Stimulated activated naive CD8-positive, alpha-beta T cell treated with anti-CD3 and anti-CD28 coated beads, Interleukin-15, amount 100 ng/mL, for 72 hours (primary cell): ENCODE measurements around the gene MATN3.
A peak's percentile ranks its signal among the peaks of the same experiment; 100 is the strongest.

Source experiments
- ATAC-seq: fragments of 150-1000 bp; cut with Tn5 transposase; 2 replicates; pipeline ENCODE4 v1.10.0; 2021; ENCODE audit warnings: mild to moderate bottlenecking, moderate library complexity
- DNase-seq, 2 donors: peaks; one replicate each; pipeline ENCODE4 v3.0.0; 2021 to 2022
- H3K27ac Mint-ChIP-seq, 2 donors: one replicate each; pipeline ENCODE4 v1.8.0; 2022; ENCODE audit warnings: mild to moderate bottlenecking in 2 of 2, mixed read lengths in 2 of 2, moderate library complexity in 2 of 2
- H3K27me3 Mint-ChIP-seq: one replicate; pipeline ENCODE4 v1.8.0; 2022; ENCODE audit warnings: mixed read lengths
- H3K4me1 Mint-ChIP-seq: one replicate; pipeline ENCODE4 v1.8.0; 2022; ENCODE audit warnings: mild to moderate bottlenecking, mixed read lengths
- H3K4me3 Mint-ChIP-seq, 2 donors: one replicate each; pipeline ENCODE4 v1.8.0; 2022; ENCODE audit warnings: mild to moderate bottlenecking in 2 of 2, mixed read lengths in 2 of 2, moderate library complexity in 1 of 2
- H3K9me3 Mint-ChIP-seq, 2 donors: one replicate each; pipeline ENCODE4 v1.8.0; 2022; ENCODE audit warnings: mixed read lengths in 2 of 2

The MATN3 gene

GRCh38 chr2:19990416-19990728, 22.1 kb downstream of the MATN3 start:
- H3K9me3 Mint-ChIP-seq = peaks cover 0 to 7% of the 10 kb centered on the region in 2 donors
- peak overlapping the region; percentile 69 to 98 for H3K27ac Mint-ChIP-seq
- no peak for ATAC-seq
- H3K4me1 Mint-ChIP-seq = peaks cover 24% of the 10 kb centered on the region
- no peak for DNase-seq
- H3K27me3 Mint-ChIP-seq = peaks cover 20% of the 10 kb centered on the region
- peak overlapping the region; percentile 92 to 97 for H3K4me3 Mint-ChIP-seq

GRCh38 chr2:19989667-19990415, 22.6 kb downstream of the MATN3 start, which contains the start of gene WDR35:
WDR35 (minus strand) TSS chr2:19990105; CDS start chr2:19990015, 90 bp downstream.
- H3K27me3 Mint-ChIP-seq = peaks cover 20% of the 10 kb centered on the region
- peak within 1 kb of the TSS; percentile 92 to 97 for H3K4me3 Mint-ChIP-seq
- ATAC-seq (peak; percentile 97), DNase-seq (peak; percentile 92 to 94)
- H3K27ac Mint-ChIP-seq = peak within 1 kb of the TSS; percentile 95 to 98
- peaks cover 24% of the 10 kb centered on the region for H3K4me1 Mint-ChIP-seq
- peaks cover 0 to 7% of the 10 kb centered on the region in 2 donors for H3K9me3 Mint-ChIP-seq

GRCh38 chr2:19989342-19989666, 23.2 kb downstream of the MATN3 start:
- peak overlapping the region; percentile 95 to 98 for H3K27ac Mint-ChIP-seq
- DNase-seq = no peak
- H3K9me3 Mint-ChIP-seq = peaks cover 0 to 7% of the 10 kb centered on the region in 2 donors
- H3K27me3 Mint-ChIP-seq = peaks cover 20% of the 10 kb centered on the region
- H3K4me3 Mint-ChIP-seq = peak overlapping the region; percentile 92 to 97
- no peak for ATAC-seq
- peaks cover 24% of the 10 kb centered on the region for H3K4me1 Mint-ChIP-seq

- H3K27me3 Mint-ChIP-seq = peaks cover 19% of the 10 kb centered on the region
- H3K4me1 Mint-ChIP-seq = peaks cover 24% of the 10 kb centered on the region
- H3K9me3 Mint-ChIP-seq = peaks cover 0 to 7% of the 10 kb centered on the region in 2 donors
- peak overlapping the region; percentile 92 to 97 for H3K4me3 Mint-ChIP-seq
- DNase-seq (no peak), ATAC-seq (no peak)
- no peak overlapping the region for H3K27ac Mint-ChIP-seq
These were observed 23.9 kb downstream of the MATN3 start for GRCh38 chr2:19988600-19988999.

GRCh38 chr2:19987936-19988335, 24.5 kb downstream of the MATN3 start:
- Mint-ChIP-seq H3K4me3 (no peak overlapping the region), H3K4me1 (peaks cover 27% of the 10 kb centered on the region), H3K27ac (no peak overlapping the region), H3K9me3 (peaks cover 0 to 7% of the 10 kb centered on the region in 2 donors), H3K27me3 (peaks cover 12% of the 10 kb centered on the region)
- no peak for ATAC-seq
- DNase-seq = no peak

GRCh38 chr2:19982268-19982667, 30.2 kb downstream of the MATN3 start:
- ATAC-seq (no peak), DNase-seq (no peak)
- H3K4me3 Mint-ChIP-seq = no peak overlapping the region
- H3K27me3 Mint-ChIP-seq = no peaks in the 10 kb centered on the region
- peaks cover 6% of the 10 kb centered on the region for H3K4me1 Mint-ChIP-seq
- H3K9me3 Mint-ChIP-seq = no peaks in the 10 kb centered on the region
- no peak overlapping the region for H3K27ac Mint-ChIP-seq

- no peaks in the 10 kb centered on the region for H3K27me3 Mint-ChIP-seq
- no peak for DNase-seq
- H3K27ac Mint-ChIP-seq = no peak overlapping the region
- no peak for ATAC-seq
- H3K4me3 Mint-ChIP-seq = no peak overlapping the region
- H3K4me1 Mint-ChIP-seq = peaks cover 6% of the 10 kb centered on the region
- no peaks in the 10 kb centered on the region for H3K9me3 Mint-ChIP-seq
These were observed 32.5 kb downstream of the MATN3 start for GRCh38 chr2:19979932-19980331.

- no peak for DNase-seq
- Mint-ChIP-seq H3K27ac (no peak overlapping the region), H3K4me1 (peaks cover 10% of the 10 kb centered on the region), H3K9me3 (no peaks in the 10 kb centered on the region), H3K4me3 (no peak overlapping the region), H3K27me3 (no peaks in the 10 kb centered on the region)
- ATAC-seq = no peak
These were observed 39.0 kb downstream of the MATN3 start for GRCh38 chr2:19973466-19973865.

GRCh38 chr2:19971691-19972090, 40.8 kb downstream of the MATN3 start:
- peak; percentile 85 for ATAC-seq
- Mint-ChIP-seq H3K4me1 (peaks cover 10% of the 10 kb centered on the region), H3K27ac (peak overlapping the region in 1 of 2 donors; percentile 58), H3K9me3 (no peaks in the 10 kb centered on the region), H3K27me3 (no peaks in the 10 kb centered on the region), H3K4me3 (no peak overlapping the region)
- no peak for DNase-seq

- ATAC-seq = no peak
- H3K27ac Mint-ChIP-seq = no peak overlapping the region
- no peak for DNase-seq
- H3K4me1 Mint-ChIP-seq = no peaks in the 10 kb centered on the region
- H3K27me3 Mint-ChIP-seq = no peaks in the 10 kb centered on the region
- H3K9me3 Mint-ChIP-seq = no peaks in the 10 kb centered on the region
- H3K4me3 Mint-ChIP-seq = no peak overlapping the region
These were observed 49.1 kb downstream of the MATN3 start for GRCh38 chr2:19963386-19963785.

- peak; percentile 82 for ATAC-seq
- Mint-ChIP-seq H3K27ac (no peak overlapping the region), H3K9me3 (no peaks in the 10 kb centered on the region), H3K4me3 (no peak overlapping the region), H3K27me3 (no peaks in the 10 kb centered on the region), H3K4me1 (no peaks in the 10 kb centered on the region)
- peak; percentile 25 to 46 for DNase-seq
These were observed 56.7 kb downstream of the MATN3 start for GRCh38 chr2:19955544-19956422.

GRCh38 chr2:19949071-19949470, 63.4 kb downstream of the MATN3 start:
- no peak for ATAC-seq
- Mint-ChIP-seq H3K27ac (no peak overlapping the region), H3K4me1 (no peaks in the 10 kb centered on the region), H3K27me3 (no peaks in the 10 kb centered on the region), H3K9me3 (no peaks in the 10 kb centered on the region), H3K4me3 (no peak overlapping the region)
- no peak for DNase-seq

GRCh38 chr2:19947184-19947940, 65.1 kb downstream of the MATN3 start:
- no peaks in the 10 kb centered on the region for H3K9me3 Mint-ChIP-seq
- H3K27me3 Mint-ChIP-seq = no peaks in the 10 kb centered on the region
- no peaks in the 10 kb centered on the region for H3K4me1 Mint-ChIP-seq
- no peak for DNase-seq
- ATAC-seq = no peak
- H3K27ac Mint-ChIP-seq = no peak overlapping the region
- no peak overlapping the region for H3K4me3 Mint-ChIP-seq

- no peaks in the 10 kb centered on the region for H3K9me3 Mint-ChIP-seq
- H3K4me3 Mint-ChIP-seq = no peak overlapping the region
- no peak for ATAC-seq
- no peaks in the 10 kb centered on the region for H3K27me3 Mint-ChIP-seq
- H3K27ac Mint-ChIP-seq = no peak overlapping the region
- no peaks in the 10 kb centered on the region for H3K4me1 Mint-ChIP-seq
- DNase-seq = no peak
These were observed 68.1 kb downstream of the MATN3 start for GRCh38 chr2:19944205-19944845.

- no peaks in the 10 kb centered on the region for H3K27me3 Mint-ChIP-seq
- no peak overlapping the region for H3K4me3 Mint-ChIP-seq
- no peak overlapping the region for H3K27ac Mint-ChIP-seq
- H3K4me1 Mint-ChIP-seq = no peaks in the 10 kb centered on the region
- DNase-seq = no peak
- no peak for ATAC-seq
- no peaks in the 10 kb centered on the region for H3K9me3 Mint-ChIP-seq
These were observed 69.3 kb downstream of the MATN3 start for GRCh38 chr2:19943189-19943588.
